Brain pericyte (primary cell): ENCODE measurements around the gene FBXO4.

Experiments
- DNase-seq: peaks from one replicate; pipeline ENCODE4 v3.0.0-alpha.2; 2012; ENCODE audit warnings: low read depth, low spot score

Gene FBXO4

GRCh38 chr5:41924872-41925554, at the start of gene FBXO4:
Gene FBXO4, plus strand, starts transcription at chr5:41925281. Its CDS starts 29 bp downstream, at chr5:41925310.
- peak; percentile 44 for DNase-seq

DNA sequence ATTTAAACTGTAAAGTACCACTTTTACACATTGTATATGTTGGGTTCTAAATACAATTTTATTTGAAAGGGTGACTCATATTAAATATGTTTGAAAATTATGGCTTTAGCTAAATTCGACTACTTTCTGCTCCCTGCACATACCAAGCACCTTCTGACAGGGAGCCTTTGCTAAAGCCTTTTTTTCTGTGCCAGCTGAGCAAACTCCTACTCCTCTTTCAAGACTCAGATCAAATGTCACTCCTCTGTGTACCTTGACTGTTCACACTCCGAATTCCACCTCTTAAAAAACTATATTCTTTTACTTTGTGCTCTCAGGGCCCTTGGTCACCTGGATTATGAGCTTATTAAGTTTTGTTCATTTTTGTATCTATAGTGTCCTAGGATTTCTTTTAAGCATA, 48.4 kb upstream of the FBXO4 start:
- no peak for DNase-seq

- DNase-seq: no peak
Observed at GRCh38 chr5:41877408-41877807, 47.7 kb upstream of the FBXO4 start.

GRCh38 chr5:41878173-41878572, 46.9 kb upstream of the FBXO4 start:
- DNase-seq: no peak

- no peak for DNase-seq
Observed at GRCh38 chr5:41878643-41879478, 46.2 kb upstream of the FBXO4 start.

DNA sequence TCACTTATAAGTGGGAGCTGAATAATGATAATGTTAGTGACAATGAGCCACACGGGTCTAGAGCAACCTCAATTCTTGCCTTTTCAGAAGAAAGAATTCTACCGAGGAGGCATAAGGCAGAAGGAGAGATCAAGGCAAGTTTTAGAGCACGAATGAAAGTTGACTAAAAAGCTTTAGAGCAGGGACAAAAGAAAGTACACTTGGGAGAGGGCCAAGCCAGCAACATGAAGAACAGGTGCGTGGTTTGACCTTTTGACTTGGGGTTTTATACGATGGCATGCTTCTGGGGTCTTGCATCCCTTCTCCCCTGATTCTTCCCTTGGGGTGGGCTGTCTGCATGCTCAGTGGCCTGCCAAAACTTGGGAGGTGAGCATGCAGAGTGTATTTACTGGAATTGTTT, 42.3 kb upstream of the FBXO4 start:
- DNase-seq: no peak

GRCh38 chr5:41883243-41883642, 41.8 kb upstream of the FBXO4 start:
- no peak for DNase-seq

DNA sequence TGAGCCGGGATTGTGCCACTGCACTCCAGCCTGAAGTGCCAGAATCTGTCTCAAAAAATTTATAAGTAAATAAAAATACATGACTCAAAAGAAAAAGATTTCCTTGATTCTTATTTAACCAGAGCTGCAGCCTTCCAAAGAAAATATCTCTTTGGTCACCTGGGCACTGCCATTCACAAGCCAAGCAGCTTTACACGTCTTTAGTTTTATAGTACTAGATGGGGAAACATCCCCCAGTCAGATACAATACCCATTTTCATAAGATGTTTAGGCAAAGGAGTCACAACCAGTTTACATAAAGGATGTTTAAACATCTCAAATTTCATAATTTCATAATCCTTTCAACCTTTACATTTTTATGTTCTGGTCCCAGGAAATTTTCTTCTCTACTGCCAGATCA, 41.1 kb upstream of the FBXO4 start:
- DNase-seq: no peak

DNA sequence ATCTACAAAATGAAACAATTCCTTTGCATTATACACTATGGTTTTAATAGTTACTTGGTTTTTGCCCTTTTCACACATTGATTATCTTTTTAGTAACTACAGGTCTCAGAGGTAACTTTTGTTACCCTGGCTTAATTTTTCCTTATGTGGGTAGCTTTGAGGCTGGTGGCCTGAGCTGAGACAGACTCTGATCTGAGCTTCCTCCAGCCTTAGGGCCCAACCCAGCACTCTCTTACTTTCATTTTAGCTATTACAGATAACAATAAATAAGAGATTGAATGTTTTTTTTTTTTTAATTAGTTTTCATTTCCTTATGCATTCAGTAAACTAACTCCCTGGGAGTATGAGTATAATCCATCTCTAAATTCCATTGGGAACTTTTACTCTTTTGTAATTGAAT, 39.8 kb upstream of the FBXO4 start:
- DNase-seq: no peak

DNA sequence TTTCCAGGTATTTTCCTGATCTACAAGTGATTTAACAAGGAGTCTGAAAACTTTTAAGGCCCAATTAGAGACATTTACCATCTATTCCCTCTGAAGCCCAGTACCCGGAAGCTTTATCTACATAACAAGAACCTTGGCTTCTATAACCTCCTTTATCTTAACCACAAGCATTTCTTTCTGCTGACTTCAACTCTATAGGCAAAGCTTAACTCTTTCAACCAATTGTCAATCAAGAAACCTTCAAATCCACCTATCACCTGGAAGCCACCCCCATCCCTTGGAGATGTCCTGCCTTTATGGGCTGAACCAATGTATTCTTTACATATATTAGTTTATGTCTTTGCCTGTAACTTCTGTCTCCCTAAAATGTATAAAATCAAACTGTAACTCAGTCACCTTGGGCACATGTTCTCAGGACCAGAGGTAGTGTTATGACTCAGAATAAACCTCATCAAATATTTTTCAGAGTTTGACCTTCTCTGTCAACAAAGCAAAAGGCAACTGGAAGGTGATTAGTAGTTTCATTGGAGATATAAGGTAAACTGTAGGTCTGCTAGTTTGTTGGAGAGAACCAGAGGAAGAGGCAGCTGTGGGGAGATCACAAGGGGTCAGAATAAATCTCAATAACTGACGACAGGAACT, 33.9 kb upstream of the FBXO4 start:
- DNase-seq: no peak

- DNase-seq: no peak
Observed at GRCh38 chr5:41892031-41892430, 33.0 kb upstream of the FBXO4 start.

DNA sequence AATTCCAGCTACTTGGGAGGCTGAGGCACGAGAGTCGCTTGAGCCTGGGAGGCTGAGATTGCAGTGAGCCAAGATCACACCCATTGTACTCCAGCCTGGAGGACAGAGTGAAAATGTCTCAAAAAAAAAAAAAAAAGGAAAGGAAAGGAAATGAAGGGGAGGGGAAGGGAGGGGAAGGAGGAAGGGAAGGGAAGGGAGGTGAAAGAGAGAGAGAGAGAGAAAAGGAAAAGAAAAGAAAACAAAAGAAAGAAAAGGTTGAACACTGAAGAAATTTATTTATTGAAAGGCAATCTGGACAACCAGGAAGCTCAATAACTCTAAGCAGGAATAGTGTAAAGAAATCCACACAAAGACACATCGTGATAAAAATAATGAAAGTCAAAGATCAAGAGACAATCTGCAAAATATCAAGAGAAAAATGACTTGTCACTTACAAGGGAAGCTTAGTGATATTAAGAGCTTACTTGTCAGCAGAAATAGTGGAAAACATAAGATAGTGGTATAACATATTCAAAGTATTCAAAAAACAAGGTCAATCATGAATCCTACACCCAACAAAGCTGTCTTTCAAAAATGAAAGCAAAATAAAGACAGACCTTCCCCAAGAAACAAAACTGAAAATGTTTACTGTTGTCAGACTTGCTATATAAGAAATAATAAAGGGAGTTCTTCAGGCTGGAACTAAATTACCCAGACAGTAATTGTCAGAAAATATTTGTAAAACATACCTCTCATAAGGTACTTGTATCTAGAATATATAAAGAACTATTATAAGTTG, 31.8 kb upstream of the FBXO4 start:
- DNase-seq: no peak

GRCh38 chr5:41896230-41896629, 28.9 kb upstream of the FBXO4 start:
- DNase-seq: no peak

- no peak for DNase-seq
Observed at GRCh38 chr5:41903382-41903891, 21.6 kb upstream of the FBXO4 start.

- peak; percentile 99 for DNase-seq
Observed at GRCh38 chr5:41903892-41904799, 20.9 kb upstream of the FBXO4 start, which contains the start of gene RIMOC1. Gene RIMOC1, plus strand, starts transcription at chr5:41904344. Its CDS starts 24 bp downstream, at chr5:41904368.

DNA sequence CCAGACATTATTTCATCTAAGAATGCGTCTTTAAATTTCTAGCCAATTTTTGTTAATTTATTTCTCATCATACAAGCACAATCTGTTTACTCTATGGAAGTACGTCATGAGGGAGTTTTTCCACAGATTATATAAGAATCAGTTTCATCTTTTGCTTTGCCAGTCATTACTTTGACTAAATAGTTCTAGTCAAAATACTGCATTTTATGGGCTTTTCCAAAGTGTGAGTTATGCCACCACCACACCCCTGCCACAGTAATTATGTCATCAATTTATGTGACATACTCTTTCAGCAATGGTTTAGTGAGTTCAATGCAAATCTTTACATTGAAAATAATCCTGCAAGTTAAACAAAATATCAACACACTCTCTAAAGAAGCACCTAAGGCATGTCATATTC, 18.9 kb upstream of the FBXO4 start:
- DNase-seq: no peak

- no peak for DNase-seq
Observed at GRCh38 chr5:41908374-41909079, 16.6 kb upstream of the FBXO4 start.

GRCh38 chr5:41918105-41918504, 7.0 kb upstream of the FBXO4 start:
- no peak for DNase-seq

GRCh38 chr5:41921166-41921565, 3.9 kb upstream of the FBXO4 start:
- no peak for DNase-seq

DNA sequence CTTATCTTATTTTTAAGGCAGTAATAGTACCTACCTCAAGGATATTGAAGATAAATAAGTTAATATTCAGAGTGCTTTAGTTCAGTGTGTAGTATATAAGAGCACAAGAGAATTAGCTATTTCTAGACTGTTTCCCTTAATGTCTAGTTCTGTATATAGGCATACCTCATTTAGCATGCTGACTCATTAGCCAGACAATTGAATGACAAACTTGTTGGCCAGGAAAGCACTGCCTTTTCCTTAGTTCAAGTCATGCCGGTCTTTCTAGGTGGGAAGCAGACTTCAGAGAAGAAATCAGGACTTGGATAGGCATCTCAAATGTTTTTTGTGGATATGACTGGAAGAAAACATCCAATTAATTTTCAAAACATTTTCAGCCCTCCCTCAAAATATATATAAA, 3.2 kb upstream of the FBXO4 start:
- DNase-seq: no peak
